Endometrium (tissue), 2 donors: Measurements from ENCODE around the gene CXCR4.
"Not testable (repeated sequence)": the region's sequence is repeated elsewhere in the genome, so short reads cannot be mapped to it uniquely, and the experiment has no call there.

Experiments used
- FAIRE-seq: peaks from 2 replicates; lab custom pipeline; 2012; peaks lifted over from hg19 to GRCh38; lab: Jason Lieb, UNC
- donor health status: control.
- donor health status: control.

The CXCR4 gene

GRCh38 chr2:136072621-136073020 lies 45.3 kb downstream of the CXCR4 start:
- FAIRE-seq = no peak

GRCh38 chr2:136071887-136072286 lies 46.1 kb downstream of the CXCR4 start:
- not testable (repeated sequence) for FAIRE-seq

DNA sequence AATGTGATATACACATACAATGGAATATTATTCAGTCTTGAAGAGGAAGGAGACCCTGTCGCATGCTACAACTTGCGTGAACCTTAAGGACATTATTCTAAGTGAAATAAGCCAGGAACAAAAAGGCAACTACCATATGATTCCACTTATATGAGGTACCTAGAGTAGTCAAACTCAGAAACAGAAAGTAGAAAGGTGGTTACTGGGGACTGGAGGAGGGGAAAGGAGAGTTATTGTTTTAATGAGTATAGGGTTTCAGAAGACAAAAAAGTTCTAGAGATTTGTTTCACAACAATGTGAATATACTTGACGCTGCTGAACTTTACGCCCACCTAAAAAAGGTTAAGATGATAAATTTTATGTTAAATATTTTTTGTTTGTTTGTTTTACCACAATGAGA lies 47.0 kb downstream of the CXCR4 start:
- FAIRE-seq = no peak

GRCh38 chr2:136069773-136070172 lies 48.2 kb downstream of the CXCR4 start:
- no peak for FAIRE-seq

GRCh38 chr2:136068581-136069227 lies 49.2 kb downstream of the CXCR4 start:
- no peak for FAIRE-seq

GRCh38 chr2:136067897-136068580 lies 49.9 kb downstream of the CXCR4 start:
- FAIRE-seq = no peak

DNA sequence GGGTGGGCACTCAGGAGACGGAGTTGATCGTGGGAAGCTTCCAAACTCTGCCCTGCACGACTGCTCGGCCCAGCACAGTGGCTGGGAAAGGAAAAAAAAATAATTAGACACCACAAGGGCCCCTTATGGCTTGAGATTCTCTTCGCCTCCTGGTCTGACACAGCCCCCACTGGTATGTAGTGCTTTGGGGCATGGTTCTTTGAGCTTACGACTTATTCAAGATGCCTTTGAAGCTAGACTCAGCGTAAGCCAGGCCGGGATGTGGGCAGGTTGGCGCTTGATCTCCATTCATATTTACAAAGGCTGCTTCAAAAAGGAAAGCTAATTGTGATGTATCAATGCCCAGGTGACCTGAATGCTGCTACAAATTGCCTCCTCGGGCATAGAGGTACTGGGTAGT lies 50.5 kb downstream of the CXCR4 start:
- FAIRE-seq = no peak

DNA sequence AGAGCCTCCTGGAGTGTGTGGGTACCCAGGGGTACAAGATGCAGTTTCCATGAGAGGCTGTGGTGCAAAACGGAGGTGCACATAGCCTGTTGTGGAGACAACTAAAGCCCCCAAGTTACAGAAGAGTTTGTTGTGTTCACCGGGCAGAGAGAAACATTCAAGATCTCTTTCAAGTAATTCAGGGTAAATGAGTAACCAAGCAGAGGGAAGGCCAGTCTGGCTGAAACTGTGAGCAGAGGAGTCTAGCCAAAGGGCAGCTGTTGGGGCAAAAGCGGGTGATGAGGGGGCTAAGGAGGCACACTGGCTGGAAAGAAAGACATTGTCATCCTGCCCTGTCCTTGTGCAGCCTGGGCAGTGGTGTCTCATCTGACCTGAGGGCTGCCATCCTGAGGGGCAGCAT lies 52.0 kb downstream of the CXCR4 start:
- FAIRE-seq = no peak

GRCh38 chr2:136065384-136065783 lies 52.6 kb downstream of the CXCR4 start:
- FAIRE-seq = no peak
